ENCODE measurements around the gene INAFM2. TPM values are rescaled to one million over a fixed set of nuclear protein-coding genes. Genes with fewer than 3 reads are reported as not detected.

INAFM2 gene
- total and polyA plus RNA-seq, 10 of the 15 experiments (the other 5 are each of a cell fraction or from before 2014, with no cell fraction given), result 0.75 to 8.1 (median 3.9) TPM

GRCh38 chr15:40340038-40340739 is 16.7 kb downstream of the INAFM2 start (continued):
- TF ChIP-seq NRF1 (conservative IDR thresholded peaks at IDR 0.05; ENCODE audit: low read depth, low read length), result no peak
- TF ChIP-seq YY1 (IDR thresholded peaks at IDR 0.05; ENCODE audit: low read depth, low read length), result no peak
- no peak for TF ChIP-seq CEBPB (IDR thresholded peaks at IDR 0.05; ENCODE audit: borderline replicate concordance in 1 of 2, low read depth in 2 of 2, low read length in 2 of 2)
- TF ChIP-seq NR2C2 (IDR thresholded peaks at IDR 0.05; ENCODE audit: borderline replicate concordance, control insufficient read depth, insufficient read length, low read depth), result no peak

- H3K4me1 ChIP-seq (ENCODE audit: control insufficient read depth, insufficient read depth, low read length), result no peaks in the 10 kb centered on the region
- H2AFZ ChIP-seq (ENCODE audit: control insufficient read depth, low read depth, low read length), result no peak within 1 kb of the TSS
- H4K20me1 ChIP-seq (ENCODE audit: control insufficient read depth, insufficient read depth), result no peaks in the 10 kb centered on the region
- no peak for ATAC-seq
- ChIA-PET CTCF (interaction anchor here (0.9 to 13.7 kb wide), 17 partner anchors 8 to 159 kb away, joined by 3 to 336 read pairs (median 4); partner anchors contain the start of genes INAFM2, IVD, KNSTRN and PLCB2), POLR2A (no interaction called here), SMC1A (ENCODE audit: uncharacterized antibody, unreplicated experiment) (interaction anchor here (0.6 to 0.9 kb wide), 2 partner anchors 18 to 1048 kb away, joined by 3 read pairs; no protein-coding TSS in a partner anchor), RAD21 (ENCODE audit: unreplicated experiment) (interaction anchor here (1.1 to 4.7 kb wide), 3 partner anchors 21 to 63 kb away, joined by 3 to 93 read pairs (median 3); no protein-coding TSS in a partner anchor)
- TF ChIP-seq RCOR1 (conservative IDR thresholded peaks at IDR 0.05; ENCODE audit: low read depth, low read length), result no peak
- no peak for TF ChIP-seq FOS (IDR thresholded peaks at IDR 0.05; ENCODE audit: borderline replicate concordance, extremely low read depth, insufficient read length)
- no peaks in the 10 kb centered on the region; a peak in 1 of 4 replicates for H3K27me3 ChIP-seq (replicated peaks in 1 of 2; ENCODE audit: control insufficient read depth in 2 of 2, insufficient read depth in 2 of 2, low read length in 1 of 2)
- no peak for DNase-seq (ENCODE audit: low read depth, low spot score)
- WGBS (ENCODE audit: insufficient coverage, insufficient replicate concordance, low lambda C conversion rate, missing lambda C conversion rate), result 45% methylated on average over 14 of the region's 17 CpGs
- H3K9me3 ChIP-seq (replicated peaks; ENCODE audit: control insufficient read depth, insufficient read depth, low read length), result no peaks in the 10 kb centered on the region
- no peak within 1 kb of the TSS for H3K4me2 ChIP-seq (ENCODE audit: control insufficient read depth, insufficient read depth)
- intact Hi-C loops (cut with micrococcal nuclease; ENCODE audit: unreplicated experiment) (loop anchor here (10.0 kb wide), 1 partner anchor 164 kb away; no protein-coding TSS in a partner anchor), in situ Hi-C loops (cut with MboI) (no loop called here)
- H3K27ac ChIP-seq (ENCODE audit: control insufficient read depth, insufficient read depth), result no peak within 1 kb of the TSS
- no peak within 1 kb of the TSS for H3K9ac ChIP-seq (ENCODE audit: control insufficient read depth, insufficient read depth, low read length)
- no peak for FAIRE-seq
- BruUV-seq (replicated peaks), result no TSS peak
- H3K36me3 ChIP-seq (ENCODE audit: control insufficient read depth in 2 of 2, insufficient read depth in 2 of 2, low read length in 1 of 2), result no peaks in the 10 kb centered on the region
- no peaks in the 10 kb centered on the region for H3K79me2 ChIP-seq (ENCODE audit: control insufficient read depth, insufficient read depth, low read length)
- no peak within 1 kb of the TSS for H3K4me3 ChIP-seq
Observed at GRCh38 chr15:40340740-40341400, 17.4 kb downstream of the INAFM2 start, which contains the start of gene CCDC9B. Gene CCDC9B, minus strand, starts transcription at chr15:40340939. Its CDS starts 120 bp downstream, at chr15:40340819.
